Stimulated activated CD8-positive, alpha-beta memory T cell treated with anti-CD3 and anti-CD28 coated beads, Interleukin-7, amount 100 ng/mL, for 48 hours (primary cell): ENCODE measurements around the gene AP5Z1.
"Not testable (repeated sequence)": the region's sequence is repeated elsewhere in the genome, so short reads cannot be mapped to it uniquely, and the experiment has no call there.

ENCODE experiments used
- DNase-seq, 2 donors: peaks; one replicate each; pipeline ENCODE4 v3.0.0-alpha.2; 2020; ENCODE audit warnings: low read depth in 1 of 2; ENCODE audit errors: extremely low read depth in 1 of 2

AP5Z1 gene

DNA sequence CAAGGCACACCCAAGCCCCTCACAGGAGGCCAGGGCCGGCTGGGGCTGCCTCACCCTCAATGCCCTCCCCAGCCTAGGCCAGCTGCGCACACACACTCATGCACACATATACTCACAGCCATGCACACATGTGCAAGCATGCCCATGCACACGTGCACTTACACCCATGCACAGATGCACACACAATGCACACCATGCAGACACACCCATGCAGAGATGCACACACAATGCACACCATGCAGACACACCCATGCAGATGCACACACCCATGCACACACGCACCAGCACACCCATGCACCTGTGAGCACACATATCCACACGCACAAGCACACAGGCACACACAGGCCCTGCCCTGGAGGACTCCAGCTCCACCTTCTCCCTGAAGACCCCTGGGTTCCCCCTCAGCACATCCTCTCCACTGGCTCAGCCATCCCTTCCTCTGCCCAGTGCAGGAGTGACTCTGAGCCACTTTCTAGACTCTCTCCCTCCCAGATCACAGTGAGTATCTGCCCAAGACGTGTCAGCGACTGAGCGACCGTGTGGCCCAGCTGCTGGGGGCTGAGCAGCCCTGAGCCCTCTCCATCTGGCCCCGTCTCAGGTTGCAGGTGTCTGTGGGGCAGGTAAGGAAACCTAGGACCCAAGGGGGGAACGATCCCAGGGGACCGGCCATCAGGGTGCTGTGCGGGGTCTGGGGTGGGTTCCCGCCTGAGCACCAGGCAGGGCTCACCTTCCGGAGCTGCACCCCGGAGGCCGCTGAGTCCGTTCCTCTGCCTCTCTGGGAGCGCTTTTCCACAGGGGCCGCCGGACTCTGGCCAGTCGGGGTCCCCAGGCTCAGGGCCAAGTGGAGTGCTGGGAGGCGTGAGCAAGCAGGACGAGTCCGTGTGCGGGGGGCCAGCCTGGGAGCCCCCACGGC lies 25.8 kb downstream of the AP5Z1 start:
- DNase-seq, result no peak

DNA sequence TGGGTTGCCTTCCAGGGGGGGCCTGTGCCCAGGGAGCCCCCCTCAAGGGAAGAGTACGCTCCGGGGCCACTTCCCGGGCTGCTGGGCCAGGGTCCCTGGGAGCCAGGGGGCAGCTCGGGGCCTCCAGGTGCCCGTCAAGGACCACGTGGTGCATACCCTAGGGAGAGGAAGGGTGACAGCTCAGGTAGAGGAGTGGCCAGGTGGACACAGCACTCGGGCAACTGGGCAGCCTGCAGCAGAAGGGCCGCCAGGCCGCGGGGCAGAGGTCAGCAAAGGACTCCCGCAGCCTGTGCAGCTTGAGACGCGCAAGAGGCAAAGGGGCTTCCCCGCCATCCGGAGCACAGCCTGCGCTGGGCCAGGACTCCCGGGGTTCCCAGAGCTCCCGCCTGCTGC lies 26.4 kb downstream of the AP5Z1 start:
- no peak for DNase-seq

DNA sequence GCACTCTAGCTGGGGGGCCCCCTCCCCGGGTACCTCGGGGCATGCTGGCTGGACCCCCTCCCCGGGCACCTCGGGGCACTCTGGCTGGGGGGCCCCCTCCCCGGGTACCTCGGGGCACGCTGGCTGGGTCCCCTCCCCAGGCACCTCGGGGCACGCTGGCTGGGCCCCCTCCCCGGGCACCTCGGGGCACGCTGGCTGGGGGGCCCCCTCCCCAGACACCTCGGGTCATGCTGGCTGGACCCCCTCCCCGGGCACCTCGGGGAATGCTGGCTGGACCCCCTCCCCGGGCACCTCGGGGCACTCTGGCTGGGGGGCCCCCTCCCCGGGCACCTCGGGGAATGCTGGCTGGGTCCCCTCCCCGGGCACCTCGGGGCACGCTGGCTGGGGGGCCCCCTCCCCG lies 27.2 kb downstream of the AP5Z1 start:
- DNase-seq, result not testable (repeated sequence)

DNA sequence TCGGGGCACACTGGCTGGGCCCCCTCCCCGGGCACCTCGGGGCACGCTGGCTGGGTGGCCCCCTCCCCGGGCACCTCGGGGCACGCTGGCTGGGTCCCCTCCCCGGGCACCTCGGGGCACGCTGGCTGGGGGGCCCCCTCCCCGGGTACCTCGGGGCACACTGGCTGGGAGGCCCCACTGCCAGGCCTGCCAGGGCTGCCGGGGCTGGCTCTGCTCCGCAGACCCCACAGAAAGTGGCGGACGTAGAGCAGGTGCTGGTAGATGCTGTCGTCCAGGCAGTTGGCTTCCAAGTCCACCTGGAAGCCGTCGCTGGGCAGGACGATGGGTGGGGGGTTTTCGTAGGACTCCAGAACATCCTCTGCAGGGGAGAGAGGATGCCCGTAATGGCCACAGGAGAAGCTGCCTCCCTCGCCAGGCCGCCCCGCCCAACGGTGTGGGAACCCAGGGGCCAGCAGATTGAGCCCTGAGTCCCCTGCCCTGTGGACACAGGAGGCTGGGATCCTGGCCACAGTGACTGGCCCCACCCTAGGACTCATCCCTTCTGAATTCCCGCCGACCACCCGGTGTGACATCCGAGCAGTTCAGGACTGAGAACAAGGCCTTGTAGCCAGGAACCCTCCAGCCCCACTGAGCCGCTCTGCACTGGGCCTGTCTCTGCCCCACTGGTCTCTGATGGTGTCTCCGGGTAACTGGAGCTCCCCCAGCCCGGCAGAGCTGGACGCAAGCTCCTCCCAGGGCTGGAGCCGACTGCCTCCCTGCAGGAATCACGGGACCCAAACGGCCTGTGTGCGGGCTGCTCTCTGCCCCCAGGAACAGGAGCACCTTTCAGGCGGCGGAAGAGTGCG lies 28.2 kb downstream of the AP5Z1 start:
- DNase-seq, result no peak

DNA sequence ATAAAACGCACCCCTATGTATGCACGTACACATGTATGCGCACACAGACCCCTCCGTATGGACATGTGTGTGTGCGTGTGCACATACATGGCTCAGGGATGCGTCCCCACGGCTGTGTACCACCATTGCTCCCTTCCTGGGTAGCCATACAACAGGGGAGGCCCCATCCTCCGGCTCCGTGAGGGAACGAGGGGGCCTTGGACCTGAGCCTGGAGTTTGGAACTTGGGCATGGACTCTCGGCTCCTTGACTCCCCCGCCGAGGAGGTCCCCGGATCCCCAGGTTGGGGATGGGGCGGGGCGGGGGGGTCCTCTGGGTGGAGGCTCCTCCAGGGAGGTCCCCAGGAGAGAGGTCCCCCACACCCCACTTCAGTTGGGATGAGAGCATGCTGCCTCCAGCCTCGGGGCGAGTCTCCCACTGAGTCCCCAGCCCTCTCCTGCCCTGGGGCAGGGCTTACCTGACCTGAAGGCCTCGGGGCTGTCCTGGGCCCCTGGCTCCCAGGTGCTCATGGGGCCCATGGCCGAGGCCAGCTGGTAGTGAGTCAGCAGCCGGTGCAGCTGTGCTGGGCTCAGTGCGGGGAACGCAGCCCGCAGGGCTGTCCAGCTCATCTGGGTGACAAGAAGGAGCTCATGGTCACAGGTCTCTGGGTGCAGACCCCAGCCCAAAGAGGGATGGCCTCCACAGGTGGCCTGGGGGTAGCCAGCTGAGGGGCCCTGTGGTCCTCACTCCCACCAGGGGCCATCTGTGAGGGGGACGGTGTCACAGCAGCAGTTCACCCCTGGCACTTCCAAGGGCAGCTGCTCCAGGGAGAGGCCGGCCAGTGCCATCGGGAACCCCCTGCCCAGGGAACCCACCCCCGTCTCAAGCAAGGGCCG lies 29.9 kb downstream of the AP5Z1 start:
- no peak for DNase-seq

DNA sequence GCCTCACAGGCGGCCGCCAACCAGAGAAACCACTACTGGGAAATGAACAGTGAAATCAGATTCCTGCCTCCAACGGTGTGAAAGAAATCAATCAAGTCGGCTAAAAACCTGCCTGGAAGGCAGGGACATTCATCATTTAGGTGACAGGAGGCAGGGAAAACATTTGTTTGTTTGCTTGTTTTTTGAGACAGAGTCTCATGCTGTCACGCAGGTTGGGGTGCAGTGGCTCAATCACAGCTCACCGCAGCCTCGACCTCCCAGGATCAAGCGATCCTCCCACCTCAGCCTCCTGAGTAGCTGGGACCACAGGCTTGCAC lies 30.5 kb downstream of the AP5Z1 start:
- no peak for DNase-seq

DNA sequence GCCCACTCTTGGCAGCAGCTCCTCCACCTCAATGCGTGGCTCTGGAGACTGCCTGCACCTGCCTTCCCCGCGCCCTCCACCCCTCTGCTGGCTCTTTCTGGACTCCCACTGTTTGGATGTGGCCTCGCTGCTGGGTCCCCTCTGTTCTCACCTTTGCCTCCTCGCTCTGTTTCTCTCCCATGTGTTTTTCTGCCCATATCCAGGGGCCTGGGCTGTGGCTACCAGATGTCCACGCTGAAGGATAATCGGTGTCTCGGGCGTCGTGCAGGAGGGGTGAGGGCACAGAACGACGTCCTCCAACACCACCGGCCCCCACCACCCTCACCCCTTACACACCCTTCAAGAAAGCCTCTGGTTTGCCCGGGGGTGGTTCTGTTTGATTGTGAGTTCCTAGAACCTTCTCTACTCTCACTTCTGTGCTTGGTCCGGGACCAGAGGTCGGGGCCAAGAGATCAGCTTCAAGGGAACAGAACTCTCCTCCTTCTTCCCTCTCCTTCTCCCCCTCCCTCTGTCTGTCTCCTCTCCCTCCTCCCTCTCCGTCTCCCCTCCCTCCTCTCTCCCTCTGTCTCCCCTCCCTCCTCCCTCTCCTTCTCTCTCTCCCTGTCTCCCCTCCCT lies 31.7 kb downstream of the AP5Z1 start:
- no peak for DNase-seq

DNA sequence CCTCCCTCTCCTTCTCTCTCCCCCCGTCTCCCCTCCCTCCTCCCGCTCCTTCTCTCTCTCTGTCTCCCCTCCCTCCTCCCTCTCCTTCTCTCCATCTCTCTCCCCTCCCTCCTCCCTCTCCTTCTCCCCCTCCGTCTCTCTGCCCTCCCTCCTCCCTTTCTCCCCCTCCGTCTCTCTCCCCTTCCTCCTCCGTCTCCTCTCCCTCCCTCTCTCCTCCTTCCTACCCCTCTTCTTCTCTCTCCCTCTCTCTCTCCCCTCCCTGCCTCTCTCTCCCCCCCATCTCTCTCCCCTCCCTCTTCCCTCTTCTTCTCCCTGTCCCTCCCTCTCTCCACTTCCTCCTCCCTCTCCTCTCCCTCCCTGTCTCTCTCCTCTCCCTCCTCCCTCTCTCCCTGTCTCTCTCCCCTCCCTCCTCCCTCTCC lies 32.2 kb downstream of the AP5Z1 start:
- no peak for DNase-seq

DNA sequence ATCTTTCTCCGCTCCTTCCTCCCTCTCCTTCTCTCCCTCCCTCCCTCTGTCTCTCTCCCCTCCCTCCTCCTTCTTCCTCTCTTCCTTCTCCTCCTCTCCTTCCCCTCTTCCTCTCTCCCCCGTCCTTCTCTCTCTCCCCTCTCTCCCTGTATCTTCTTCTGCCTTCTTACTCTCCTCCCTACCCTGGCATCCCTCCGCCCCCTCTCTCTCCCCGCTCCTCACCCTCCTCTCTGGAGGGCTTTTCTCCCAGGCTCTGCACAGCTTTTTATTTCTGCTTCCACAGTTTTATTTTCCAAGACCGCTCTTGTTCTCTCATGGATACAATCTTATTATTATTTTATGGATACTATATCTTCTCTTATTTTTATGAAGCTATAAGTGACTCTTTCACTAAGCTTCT lies 32.6 kb downstream of the AP5Z1 start:
- no peak for DNase-seq

DNA sequence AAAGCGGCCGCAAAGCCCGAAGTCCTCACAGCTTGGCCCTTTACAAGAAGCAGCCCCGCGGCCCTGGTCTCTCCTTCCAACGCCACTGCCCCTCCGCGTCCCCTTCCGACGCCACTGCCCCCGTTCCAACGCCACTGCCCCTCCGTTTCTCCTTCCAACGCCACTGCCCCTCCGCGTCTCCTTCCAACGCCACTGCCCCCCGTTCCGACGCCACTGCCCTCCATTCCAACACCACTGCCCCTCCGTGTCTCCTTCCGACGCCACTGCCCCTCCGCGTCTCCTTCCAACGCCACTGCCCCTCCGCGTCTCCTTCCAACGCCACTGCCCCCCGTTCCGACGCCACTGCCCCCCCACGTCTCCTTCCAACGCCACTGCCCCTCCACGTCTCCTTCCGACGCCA lies 33.1 kb downstream of the AP5Z1 start:
- DNase-seq, result no peak

DNA sequence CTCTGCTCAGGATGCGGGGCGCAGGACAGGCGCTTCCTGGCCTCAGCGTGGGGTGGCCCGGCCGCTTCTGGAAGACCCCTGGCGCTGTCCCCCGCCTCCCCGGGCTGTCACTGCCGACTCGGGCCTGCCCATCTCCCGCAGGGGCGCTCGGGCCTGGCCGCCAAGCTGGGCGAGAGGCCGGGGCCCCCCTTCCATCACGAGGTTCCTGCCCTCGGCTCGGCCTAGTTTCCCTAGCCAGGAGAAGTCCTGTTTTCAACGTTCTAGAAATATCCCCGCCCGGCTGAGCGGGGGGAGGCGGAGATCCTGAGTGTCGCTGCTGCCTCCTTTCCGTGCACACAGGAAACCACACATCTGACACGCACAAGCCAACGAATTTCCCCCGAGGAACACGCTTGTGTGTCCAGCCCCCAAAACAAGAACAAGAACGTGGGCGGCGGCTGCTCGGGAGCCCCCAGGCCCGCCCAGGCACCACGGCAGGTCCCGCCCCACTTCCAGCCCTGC lies 33.7 kb downstream of the AP5Z1 start:
- DNase-seq, result no peak

DNA sequence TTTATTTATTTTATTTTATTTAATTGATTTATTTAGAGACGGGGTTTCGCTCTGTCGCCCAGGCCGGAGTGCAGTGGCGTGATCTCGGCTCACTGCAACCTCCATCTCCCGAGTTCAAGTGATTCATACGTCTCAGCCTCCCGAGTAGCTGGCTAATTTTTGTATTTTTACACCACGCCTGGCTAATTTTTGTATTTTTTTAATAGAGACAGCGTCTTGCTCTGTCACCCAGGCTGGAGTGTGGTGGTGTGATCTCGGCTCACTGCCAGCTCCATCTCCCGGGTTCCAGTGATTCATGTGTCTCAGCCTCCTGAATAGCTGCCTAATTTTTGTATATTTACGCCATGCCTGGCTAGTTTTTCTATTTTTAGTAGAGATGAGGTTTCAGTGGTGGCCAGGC lies 34.2 kb downstream of the AP5Z1 start:
- DNase-seq, result no peak

DNA sequence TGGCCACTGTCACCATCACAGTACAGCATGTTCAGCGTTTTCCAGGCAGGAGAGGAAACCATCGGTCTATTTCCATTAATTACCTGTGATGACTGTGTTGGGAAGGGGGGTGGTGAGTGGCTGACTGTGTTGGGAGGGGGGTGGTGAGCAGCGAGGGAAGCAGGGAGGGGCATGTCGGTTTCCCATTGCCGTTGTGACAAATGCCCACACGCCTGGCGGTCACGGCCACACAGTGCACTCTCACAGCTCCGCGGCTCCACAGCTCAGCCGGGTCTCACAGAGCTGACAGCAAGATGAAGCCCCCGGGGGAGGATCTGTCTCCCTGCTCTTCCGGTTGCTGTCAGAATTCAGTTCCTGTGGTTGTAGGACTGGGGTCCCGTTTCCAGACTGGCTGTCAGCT lies 39.0 kb downstream of the AP5Z1 start:
- no peak for DNase-seq

DNA sequence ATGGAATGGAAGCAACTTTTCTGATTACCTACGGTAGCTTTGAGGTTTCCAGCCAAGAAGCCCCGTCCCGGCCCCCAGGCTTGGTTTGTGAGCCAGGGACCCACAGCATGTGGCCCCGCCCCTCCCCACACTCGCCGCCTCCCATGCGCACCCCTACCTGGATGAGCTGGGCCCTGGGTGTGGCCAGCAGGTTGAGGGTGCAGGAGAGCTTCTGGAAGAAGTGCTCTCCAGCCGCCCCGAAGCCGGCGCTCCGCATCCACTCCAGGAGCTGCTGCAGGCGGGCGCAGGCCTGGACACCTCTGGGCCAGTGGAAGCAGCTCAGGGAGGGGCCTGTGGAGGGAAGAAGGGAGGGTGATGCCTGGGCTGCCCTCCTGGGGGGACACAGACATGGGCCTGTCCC lies 39.7 kb downstream of the AP5Z1 start:
- DNase-seq, result no peak

DNA sequence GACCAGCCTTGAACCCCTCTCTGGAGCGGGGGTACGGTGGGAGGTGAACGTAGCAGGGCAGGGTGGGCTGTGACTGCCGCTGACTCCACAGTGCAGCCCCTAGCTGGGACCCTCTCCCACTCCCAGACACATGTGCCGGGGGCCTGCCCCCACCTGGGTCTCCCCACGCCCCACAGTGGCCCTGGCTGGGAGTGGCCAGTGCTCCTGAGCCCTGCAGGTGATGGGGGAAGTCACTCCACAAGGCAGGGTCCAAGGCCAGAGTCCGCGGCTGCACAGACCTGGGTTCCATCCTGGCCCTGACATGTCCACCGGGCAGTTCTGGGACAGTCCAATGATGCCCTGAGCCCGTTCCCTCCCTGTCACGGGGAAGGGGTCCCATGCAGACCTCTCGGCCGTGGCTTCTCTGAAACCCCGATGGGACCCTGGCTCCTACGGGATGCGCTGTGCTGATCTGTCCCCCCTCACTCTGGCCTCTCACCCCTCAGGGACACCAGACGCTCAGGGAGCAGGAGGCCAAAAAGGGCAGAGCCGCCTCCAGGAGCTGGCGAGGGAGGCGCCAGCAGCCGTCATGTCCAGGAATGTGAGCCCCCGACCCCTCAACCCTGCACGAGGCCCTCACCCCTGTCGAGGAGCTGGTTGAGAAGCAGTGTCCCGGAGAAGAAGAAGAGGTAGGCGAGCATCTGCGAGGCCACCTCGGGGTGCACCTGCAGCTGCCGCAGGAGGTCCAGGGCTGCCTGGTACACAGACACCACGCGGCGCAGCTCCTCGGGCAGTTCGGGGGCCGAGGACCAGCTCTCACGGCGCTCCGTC lies 40.4 kb downstream of the AP5Z1 start:
- DNase-seq, result no peak

DNA sequence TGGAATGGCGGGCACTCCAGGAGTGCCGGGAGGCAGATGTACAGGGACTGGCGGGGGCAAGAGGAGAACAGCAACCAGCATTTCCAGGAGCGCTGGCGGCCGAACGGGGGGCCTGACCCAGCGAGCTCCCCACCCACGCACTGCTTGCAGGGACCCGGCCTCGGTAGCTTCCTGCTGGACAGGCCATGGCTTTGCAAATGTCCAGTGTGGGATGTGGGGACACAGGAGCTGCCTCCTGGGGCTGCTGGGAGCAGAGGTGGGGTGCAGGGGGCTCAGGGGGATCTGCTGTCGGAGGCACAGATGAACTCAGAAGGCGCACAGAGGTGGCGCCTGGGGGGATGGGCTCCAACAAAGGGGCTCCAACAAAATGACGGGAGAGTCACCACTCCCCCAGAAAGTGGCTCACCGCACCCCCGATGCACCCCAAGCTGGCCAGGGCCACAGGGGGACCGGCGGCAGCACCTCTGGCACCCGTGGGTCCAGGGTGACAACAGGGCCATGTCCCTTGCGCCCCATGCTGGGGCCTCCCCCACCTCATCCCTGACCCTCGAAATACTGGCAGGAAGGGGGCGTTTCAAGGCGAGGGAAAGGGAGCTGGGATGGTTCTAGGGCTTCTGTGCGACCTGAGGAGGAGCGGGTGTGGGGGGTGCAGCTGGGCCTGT lies 41.1 kb downstream of the AP5Z1 start:
- DNase-seq, result no peak

DNA sequence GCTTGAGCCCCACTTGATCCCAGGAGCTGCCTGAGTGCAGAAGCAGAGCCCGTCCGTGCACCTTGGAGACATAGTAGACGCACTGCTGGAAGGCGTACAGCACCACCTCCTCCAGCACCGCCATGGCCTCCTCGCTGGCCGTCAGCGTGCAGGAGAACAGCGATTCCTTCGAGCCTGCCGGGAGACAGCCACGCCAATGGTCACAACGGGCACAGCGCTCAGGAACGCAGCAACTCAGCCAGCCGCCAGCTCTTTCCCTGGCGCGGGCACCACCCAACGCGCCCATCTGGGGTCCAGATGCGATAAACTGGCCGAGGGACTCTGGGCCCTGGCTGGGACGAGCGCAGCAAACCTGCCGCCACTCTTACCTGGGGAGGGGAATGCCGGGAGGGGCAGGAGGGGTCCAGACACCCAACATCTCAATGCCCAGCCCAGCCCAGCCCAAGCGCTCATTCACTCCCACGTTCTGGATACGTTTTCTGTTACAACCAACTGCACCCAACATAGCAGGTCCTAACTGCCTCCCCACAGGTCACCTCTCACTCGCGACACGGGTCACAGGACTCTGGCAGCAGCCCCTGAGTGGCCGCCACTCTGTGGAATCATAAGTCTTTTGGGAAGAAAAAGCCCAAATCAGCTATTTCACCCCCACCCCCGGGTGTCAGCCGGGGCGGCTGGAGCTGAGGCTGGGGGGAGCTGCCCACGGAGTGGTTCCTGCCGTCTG lies 41.9 kb downstream of the AP5Z1 start:
- DNase-seq, result no peak

DNA sequence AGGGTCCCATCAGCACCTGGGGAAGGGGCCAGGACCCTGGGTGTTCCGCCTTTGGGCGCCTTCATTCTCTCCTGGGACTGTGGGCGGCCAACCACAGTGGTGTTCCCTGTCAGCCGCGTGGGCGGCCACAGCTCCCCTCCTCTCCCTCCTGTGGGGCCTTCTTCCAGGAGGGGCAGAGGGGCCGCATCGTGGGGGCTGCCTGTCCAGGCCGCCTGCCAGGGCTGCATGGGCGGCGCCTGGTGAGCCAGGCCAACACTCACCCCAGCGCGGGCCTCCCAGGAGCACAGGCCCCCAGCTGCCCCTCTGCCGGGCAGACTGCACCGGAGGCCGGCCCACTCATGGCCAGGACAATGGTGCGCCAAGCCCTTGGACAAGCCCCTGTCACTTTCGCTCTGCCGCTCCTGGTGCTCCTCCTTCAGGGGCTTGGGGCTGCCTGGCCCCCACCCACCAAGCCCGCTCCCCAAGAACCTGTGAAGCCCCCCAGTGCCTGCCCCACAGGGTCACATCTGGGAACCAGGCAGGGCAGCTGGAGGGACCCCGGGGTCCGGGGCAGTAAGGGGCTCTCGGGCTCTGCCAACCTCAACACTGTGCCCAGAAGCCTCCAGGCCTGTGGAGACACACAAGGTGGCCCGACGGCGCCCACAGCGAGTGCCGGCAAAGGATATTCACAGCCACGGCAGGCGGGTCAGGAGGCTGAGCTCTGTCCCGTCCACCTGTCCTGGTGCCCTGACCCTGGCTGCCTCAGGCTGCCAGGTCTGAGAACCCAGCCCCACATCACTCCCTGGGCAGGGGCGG lies 42.8 kb downstream of the AP5Z1 start:
- no peak for DNase-seq
